Esophagus muscularis mucosa (tissue), 4 donors: ENCODE measurements around the gene SRGAP3.

ENCODE experiments used
- CTCF ChIP-seq, 3 experiments: fragments of 200-600 bp in 2 of 3; fragments of 450-650 bp in 1 of 3; sonication (generic) in 2 of 3; IDR thresholded peaks; one replicate each; pipeline ENCODE4 v1.5.1; 2017 to 2019; ENCODE audit warnings: antibody characterized with exemption in 3 of 3, mild to moderate bottlenecking in 2 of 3, moderate library complexity in 1 of 3
- EP300 ChIP-seq: sonication (generic); formaldehyde crosslinking; IDR thresholded peaks from one replicate; pipeline ENCODE4 v1.6.1; 2017; ENCODE audit warnings: antibody characterized with exemption
- POLR2A ChIP-seq: fragments of 450-650 bp; IDR thresholded peaks from one replicate; pipeline ENCODE4 v1.6.1; 2017; ENCODE audit warnings: antibody characterized with exemption, moderate library complexity, mild to moderate bottlenecking, low read depth
- POLR2AphosphoS5 ChIP-seq, 2 donors: sonication (generic); formaldehyde crosslinking; IDR thresholded peaks; one replicate each; pipeline ENCODE4 v1.6.1; 2017; ENCODE audit warnings: antibody characterized with exemption in 2 of 2

GRCh38 chr3:9074079-9074478 lies 175.4 kb downstream of the SRGAP3 start:
- TF ChIP-seq CTCF (IDR thresholded peaks at IDR 0.05) (no peak), POLR2A (no peak), POLR2AphosphoS5 (IDR thresholded peaks at IDR 0.05) (no peak), EP300 (no peak)
